GM10266 (cell line): Measurements from ENCODE around the gene EIF2AK2.

Source experiments
- DNase-seq: peaks from one replicate; pipeline ENCODE4 v3.0.0; 2012; ENCODE audit errors: extremely low spot score
- CTCF ChIP-seq: IDR thresholded peaks from 2 replicates; pipeline ENCODE4 v1.5.1; 2012; ENCODE audit warnings: mild to moderate bottlenecking, low read depth; ENCODE audit not compliant: control insufficient read depth, insufficient read depth; ENCODE audit errors: missing control alignments

EIF2AK2 gene

GRCh38 chr2:37188570-37188969 lies 31.8 kb upstream of the EIF2AK2 start, which contains the start of gene SULT6B1:
Gene SULT6B1, minus strand, starts transcription at chr2:37188670. Its CDS starts 30 bp downstream, at chr2:37188640.
- no peak for DNase-seq
- TF ChIP-seq CTCF: no peak

GRCh38 chr2:37181726-37182684 lies 25.2 kb upstream of the EIF2AK2 start:
- DNase-seq: no peak
- no peak for TF ChIP-seq CTCF

GRCh38 chr2:37180640-37181039 lies 23.9 kb upstream of the EIF2AK2 start:
- no peak for TF ChIP-seq CTCF
- DNase-seq: no peak

GRCh38 chr2:37180006-37180639 lies 23.3 kb upstream of the EIF2AK2 start:
- DNase-seq: no peak
- TF ChIP-seq CTCF: no peak

GRCh38 chr2:37173741-37174140 lies 17.0 kb upstream of the EIF2AK2 start:
- TF ChIP-seq CTCF: no peak
- no peak for DNase-seq

- DNase-seq: no peak
- TF ChIP-seq CTCF: no peak
Measured at GRCh38 chr2:37171624-37171950, 14.8 kb upstream of the EIF2AK2 start.
